ENCODE results near the gene NAALADL2.
"Not testable (repeated sequence)": the region's sequence is repeated elsewhere in the genome, so short reads cannot be mapped to it uniquely, and the experiment has no call there.

Gene NAALADL2

DNA sequence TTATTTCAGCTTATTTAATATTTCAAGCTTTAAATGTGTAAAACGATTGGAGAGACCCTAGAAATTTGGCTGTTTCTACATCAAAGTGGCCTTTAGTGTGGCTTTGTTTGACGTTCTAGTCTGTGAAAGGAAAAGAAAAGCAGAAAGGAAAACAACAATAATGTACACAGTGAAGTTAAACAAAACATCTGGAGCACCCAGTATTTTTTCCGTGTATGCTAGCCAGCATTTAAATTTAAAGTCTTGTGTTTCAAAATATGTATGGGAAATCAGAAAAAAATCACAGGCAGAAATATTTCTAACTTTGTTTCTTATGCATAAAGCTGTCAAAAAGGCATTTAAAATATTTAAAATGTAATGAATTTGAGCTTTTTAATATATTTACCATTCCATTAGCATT, 218.1 kb downstream of the NAALADL2 start:
- no peak for DNase-seq

DNA sequence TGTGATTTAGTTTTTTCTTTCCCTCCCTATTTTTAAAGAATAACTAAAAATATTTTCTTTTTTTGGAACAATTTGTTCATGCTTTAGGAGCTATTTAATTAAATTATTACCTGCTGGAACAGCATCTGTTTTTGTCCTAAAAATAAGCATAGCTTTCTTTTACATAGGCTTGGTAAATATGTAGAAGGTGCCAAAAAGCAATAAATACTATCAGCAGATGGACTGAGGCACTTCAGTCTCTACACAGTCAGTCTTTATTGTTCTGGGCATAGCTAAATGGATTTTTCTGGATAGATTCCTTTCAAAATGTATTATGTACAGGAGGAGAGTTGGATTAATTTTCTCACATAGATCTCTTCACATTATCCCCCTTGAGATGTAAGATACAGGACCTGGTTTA, 223.5 kb downstream of the NAALADL2 start:
- DNase-seq, result no peak

DNA sequence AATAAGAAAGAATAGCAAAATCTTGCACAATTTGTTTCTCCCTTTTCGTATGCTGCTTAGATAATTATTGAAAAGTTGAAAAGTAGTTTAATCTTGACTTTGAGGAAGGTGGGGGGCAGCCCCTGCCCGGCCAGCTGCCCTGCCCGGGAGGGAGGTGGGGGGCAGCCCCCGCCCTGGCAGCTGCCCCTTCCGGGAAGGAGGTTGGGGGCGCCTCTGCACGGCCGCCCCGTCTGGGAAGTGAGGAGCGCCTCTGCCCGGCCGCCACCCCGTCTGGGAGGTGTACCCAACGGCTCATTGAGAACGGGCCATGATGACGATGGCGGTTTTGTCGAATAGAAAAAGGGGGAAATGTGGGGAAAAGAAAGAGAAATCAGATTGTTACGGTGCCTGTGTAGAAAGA, 228.0 kb downstream of the NAALADL2 start:
- DNase-seq, result not testable (repeated sequence)

DNA sequence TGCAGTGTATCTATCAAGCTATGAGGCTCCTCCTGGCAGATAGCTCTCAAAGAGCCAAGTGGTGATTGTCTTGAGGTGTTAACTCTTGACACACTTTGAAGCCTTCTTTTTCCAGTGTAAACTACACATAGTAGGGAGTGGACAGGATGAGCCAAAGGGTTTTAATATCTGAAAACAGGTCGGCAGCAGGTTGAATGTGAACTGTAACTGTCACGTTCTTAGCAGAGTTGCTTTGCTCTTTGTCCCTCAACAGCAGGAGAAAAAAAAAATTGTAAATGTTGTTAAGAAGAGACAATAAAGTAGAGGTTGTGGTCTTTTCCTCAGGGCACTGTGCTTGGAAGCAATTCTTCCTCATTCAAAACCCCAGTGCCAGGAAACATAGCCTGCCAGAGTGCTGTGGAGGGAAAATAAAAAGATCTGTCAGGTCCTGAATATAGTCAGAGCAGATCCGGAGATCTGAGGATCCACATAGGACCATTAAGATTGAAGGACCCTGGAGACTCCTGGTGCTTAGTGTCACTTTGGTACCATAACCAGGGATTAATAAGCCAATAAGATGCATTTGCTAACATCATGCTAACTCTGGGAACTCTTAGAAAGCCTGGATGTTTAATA, 229.7 kb downstream of the NAALADL2 start:
- no peak for DNase-seq

- DNase-seq, result no peak
Observed at GRCh38 chr3:175091426-175092114, 232.4 kb downstream of the NAALADL2 start.

- no peak for DNase-seq
Observed at GRCh38 chr3:175093748-175094147, 234.6 kb downstream of the NAALADL2 start.

- DNase-seq, result no peak
Observed at GRCh38 chr3:175094344-175094743, 235.2 kb downstream of the NAALADL2 start.

DNA sequence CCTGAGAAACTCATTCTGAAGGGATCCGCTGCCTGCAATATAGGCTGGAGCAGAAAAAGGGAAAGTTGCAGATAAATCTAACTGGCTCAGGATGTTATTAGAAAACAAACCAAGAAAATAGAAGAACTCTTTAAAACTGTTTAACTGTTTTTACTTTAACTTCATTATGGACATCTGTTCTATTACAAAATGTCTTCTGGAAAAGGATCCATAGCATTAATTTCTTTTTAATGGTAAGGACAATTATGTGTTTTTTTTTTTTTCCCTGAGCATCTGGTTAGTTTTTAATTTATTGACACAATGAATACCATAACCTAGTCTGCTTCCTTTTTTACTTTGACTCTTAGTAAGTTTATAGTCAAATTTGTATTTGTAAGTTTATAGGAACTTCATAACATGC, 239.5 kb downstream of the NAALADL2 start:
- DNase-seq, result no peak

DNA sequence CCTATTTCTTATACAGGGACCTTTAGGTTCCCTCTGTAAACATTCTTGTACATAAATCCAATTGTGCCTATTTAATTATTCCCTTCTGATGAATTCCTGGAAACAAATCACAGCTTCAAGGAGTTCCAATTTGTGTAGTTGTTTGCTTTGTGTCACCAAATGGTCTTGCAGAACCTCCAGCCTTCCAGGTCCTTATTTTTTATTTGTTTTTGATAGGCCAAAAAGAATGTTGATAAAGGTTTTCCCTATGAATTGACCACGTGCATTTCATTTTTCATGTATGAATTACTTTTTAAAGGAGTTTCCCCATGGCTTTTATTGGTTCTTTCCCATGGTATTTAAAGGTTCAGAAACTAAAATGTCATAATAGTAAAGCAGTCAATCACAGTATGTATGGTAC, 243.0 kb downstream of the NAALADL2 start:
- no peak for DNase-seq

DNA sequence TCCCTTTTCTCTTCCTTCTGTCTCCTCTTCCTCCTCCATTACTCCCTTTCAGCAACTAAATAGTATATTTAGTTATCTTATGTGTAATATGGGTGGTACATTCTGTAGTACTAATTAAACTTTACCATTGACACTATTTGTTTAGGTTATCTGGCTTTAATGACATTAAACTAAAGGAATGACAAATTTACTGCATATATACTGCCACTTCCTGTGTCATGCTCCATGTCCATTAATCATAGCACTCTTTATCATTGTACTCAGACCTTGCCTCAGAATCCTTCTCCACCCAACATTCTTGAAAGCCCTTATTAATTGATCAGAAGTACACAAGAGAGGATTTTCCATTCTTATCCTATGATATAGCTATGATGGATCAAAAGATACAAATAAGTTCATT, 244.2 kb downstream of the NAALADL2 start:
- DNase-seq, result no peak

DNA sequence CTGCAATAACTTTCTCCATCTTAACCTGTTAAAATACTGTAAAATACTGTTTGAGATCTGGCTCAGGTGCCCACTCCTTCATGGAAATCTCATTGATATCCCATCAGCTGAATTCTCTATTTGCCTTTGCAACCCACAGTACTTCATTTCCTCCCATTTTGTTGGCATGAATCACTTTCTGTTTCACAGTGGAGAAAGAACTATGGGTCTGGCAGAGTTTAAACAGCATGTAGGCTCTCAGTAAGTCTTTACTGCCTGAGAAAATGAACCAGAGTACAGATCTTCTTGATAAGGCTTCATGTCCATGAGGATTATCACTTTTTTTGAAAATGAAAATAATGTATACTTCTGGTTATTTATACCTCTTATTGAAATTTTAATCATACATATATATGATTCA, 245.9 kb downstream of the NAALADL2 start:
- DNase-seq, result no peak

DNA sequence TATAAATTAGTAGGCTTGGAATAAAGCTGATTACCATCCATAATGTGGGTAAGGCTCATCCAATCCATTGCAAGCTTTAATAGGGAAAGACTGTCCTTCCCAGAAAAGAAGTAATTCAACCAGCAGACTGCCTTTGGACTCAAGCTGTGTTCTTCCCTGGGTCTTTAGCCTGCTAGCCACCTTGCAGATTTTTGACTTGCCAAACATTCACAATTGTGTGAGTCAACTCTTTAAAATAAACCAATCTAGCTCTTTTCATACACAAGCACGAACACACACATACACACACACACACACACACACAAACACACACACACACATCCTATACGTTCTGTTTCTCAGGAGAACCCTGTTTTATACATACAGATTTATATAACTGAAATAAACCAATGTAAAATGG, 248.1 kb downstream of the NAALADL2 start:
- no peak for DNase-seq

DNA sequence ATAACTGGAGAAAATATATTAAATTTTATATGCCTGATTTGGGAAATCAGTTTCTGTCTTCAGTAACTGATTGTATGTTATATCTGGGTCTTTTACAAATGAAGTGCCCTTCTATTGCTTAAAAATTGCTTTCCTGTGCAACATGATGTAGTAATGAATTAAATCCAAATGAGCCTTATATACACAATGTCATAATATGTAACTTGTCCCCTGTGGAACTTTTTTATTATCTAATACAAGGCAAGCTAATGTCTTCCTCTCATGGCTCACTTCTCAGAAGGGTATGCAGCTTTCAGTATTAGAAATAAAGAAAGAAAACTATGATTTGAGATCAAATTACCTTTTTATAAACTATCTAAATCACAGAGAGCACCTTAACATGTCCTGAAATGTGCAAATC, 248.9 kb downstream of the NAALADL2 start:
- no peak for DNase-seq

DNA sequence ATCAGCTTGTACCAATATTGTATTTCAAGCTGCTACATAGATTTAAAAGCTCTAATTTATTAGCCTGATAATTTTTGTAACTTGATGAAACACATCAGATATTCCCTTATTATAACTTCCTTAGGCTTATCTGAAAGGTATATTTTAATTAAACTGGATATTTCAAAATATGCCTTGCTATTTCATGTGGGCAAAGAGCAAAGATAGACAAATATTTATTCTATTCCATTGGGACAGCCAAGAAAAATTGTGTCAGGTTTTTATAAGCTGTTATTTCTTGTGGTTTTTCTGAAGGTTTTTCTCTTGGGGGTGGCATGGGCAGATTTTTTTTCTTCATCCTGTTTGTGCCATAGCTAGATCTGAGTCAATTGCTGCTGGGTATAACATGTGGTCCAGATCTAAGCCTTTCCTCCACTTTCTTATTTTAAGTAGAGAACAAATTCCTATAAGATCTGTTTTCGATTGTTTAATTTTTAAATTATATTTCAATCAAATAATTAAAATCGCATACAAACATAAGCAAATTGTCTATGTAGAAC, 249.5 kb downstream of the NAALADL2 start:
- no peak for DNase-seq

GRCh38 chr3:175111036-175111435, 251.9 kb downstream of the NAALADL2 start:
- DNase-seq, result no peak

DNA sequence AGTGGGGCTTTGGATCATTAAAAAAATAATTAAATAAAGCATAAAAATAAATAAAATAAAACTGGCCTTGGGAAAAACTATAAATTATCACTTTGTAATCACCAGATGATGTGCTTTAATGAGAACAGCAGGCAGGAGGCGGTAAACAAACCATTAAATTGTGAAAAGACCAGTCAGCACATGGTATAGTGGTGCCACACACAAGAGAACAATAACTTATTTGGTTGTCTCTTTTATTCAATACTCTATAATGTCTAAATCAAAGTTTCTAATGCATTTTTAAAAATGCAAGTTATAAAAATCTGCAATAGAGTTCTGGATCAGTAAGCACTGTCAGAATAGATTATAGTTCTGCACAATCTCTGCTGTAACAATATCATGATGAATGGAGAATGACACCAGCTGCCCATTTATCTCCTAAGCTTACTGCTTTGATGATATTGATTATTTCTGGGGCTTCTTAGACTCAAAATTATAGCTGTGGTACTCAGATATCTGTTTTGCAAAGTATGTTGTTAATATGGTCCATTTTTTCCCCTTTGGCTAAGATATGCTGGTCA, 259.3 kb downstream of the NAALADL2 start:
- no peak for DNase-seq

GRCh38 chr3:175121225-175121624, 262.1 kb downstream of the NAALADL2 start:
- no peak for DNase-seq

GRCh38 chr3:175127075-175127662, 268.0 kb downstream of the NAALADL2 start:
- DNase-seq, result no peak

DNA sequence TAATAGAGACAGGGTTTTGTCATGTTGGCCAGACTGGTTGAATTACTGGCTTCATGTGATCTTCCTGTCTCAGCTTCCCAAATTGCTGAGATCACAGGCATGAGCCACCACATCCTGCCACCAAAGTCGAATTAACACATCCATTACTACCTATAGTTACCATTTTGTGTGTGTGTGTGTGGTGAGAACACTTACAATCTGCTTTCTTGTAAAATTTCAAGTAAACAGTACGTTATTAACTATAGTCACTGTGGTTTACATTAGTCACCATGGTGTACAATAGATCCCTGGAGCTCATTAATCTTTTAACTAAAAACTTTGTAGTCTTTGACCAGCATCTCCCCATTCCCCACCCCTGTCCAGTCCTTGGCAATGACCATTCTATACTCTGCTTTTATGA, 270.0 kb downstream of the NAALADL2 start:
- DNase-seq, result no peak

- DNase-seq, result no peak
Observed at GRCh38 chr3:175129571-175129970, 270.4 kb downstream of the NAALADL2 start.

- not testable (repeated sequence) for DNase-seq
Observed at GRCh38 chr3:175131866-175132265, 272.7 kb downstream of the NAALADL2 start.

GRCh38 chr3:175132706-175133105, 273.6 kb downstream of the NAALADL2 start:
- DNase-seq, result not testable (repeated sequence)

- no peak for DNase-seq
Observed at GRCh38 chr3:175144368-175144767, 285.2 kb downstream of the NAALADL2 start.

DNA sequence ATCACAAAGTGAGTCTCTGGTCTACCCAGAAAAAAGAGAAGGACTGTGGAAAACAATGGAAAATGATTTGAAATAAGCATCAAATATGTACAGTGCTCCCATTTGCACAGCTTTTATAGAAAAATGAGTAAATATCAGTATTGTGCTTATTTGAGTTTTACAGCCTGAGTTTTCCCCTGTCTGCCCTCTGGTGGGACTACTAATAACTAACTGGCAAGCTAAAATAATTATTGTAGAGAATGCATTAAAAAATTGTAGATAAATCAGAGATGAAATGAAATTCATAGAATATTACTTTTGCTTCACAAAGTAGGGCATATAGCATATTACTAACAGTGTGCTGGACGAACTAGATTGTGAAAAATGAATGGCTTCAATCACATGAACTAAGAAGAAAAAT, 287.1 kb downstream of the NAALADL2 start:
- no peak for DNase-seq
